Measurements from ENCODE around the gene DLG3.

DNA sequence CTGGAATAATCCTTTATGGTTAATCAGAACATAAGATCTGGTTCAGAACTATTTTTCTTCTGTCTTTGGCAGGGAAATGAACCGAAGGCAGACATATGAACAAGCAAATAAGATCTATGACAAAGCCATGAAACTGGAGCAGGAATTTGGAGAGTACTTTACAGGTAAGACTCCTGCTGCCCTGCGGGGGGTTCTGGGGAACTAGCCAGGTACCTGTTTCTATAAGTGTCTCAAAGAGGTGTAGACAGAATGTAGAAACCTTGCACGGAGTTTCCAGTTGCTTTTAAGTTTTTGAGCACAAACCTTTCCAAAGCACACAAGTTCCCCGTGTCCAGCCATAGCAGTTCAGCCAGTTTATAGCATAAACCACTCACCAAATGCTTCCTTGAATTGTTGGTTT, 56.2 kb downstream of the DLG3 start:
- TF ChIP-seq, protein P1, sequence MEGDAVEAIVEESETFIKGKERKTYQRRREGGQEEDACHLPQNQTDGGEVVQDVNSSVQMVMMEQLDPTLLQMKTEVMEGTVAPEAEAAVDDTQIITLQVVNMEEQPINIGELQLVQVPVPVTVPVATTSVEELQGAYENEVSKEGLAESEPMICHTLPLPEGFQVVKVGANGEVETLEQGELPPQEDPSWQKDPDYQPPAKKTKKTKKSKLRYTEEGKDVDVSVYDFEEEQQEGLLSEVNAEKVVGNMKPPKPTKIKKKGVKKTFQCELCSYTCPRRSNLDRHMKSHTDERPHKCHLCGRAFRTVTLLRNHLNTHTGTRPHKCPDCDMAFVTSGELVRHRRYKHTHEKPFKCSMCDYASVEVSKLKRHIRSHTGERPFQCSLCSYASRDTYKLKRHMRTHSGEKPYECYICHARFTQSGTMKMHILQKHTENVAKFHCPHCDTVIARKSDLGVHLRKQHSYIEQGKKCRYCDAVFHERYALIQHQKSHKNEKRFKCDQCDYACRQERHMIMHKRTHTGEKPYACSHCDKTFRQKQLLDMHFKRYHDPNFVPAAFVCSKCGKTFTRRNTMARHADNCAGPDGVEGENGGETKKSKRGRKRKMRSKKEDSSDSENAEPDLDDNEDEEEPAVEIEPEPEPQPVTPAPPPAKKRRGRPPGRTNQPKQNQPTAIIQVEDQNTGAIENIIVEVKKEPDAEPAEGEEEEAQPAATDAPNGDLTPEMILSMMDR (IDR thresholded peaks at IDR 0.05), result no peak
- TF ChIP-seq POLR2A (IDR thresholded peaks at IDR 0.05), result no peak

Data from ovary (tissue), 3 donors.